Transverse colon (tissue), 4 donors: Measurements from ENCODE around the gene DUSP12. TPM values are rescaled to one million over a fixed set of nuclear protein-coding genes. Genes with fewer than 3 reads are reported as not detected.
A peak's percentile ranks its signal among the peaks of the same experiment; 100 is the strongest.
"Not testable (repeated sequence)": the region's sequence is repeated elsewhere in the genome, so short reads cannot be mapped to it uniquely, and the experiment has no call there.

Source experiments
- DNase-seq: peaks from one replicate; pipeline ENCODE4 v3.0.0-alpha.2; 2019
- H3K27ac ChIP-seq, 4 donors: fragments of 200-600 bp; sonication (generic); 2 replicates each; pipeline ENCODE4 v1.5.1; 2016 to 2018; ENCODE audit warnings: inconsistent platforms in 4 of 4
- H3K27me3 ChIP-seq: fragments of 200-600 bp; sonication (generic); 2 replicates; pipeline ENCODE4 v1.5.1; 2017; ENCODE audit warnings: inconsistent platforms
- H3K36me3 ChIP-seq, 4 donors: fragments of 200-600 bp; sonication (generic); 2 replicates each; pipeline ENCODE4 v1.5.1; 2017 to 2019; ENCODE audit warnings: inconsistent platforms in 4 of 4
- H3K4me1 ChIP-seq, 4 donors: fragments of 200-600 bp; sonication (generic); 2 replicates each; pipeline ENCODE4 v1.5.1; 2017 to 2020; ENCODE audit warnings: inconsistent platforms in 4 of 4
- H3K4me3 ChIP-seq, 4 donors: fragments of 200-600 bp; sonication (generic); 1 replicate in 1 of 4; 2 replicates in 3 of 4; pipeline versions ENCODE4 v1.5.1 to v1.6.1; 2017 to 2019; ENCODE audit warnings: inconsistent platforms in 4 of 4
- H3K9me3 ChIP-seq, 2 donors: fragments of 200-600 bp; sonication (generic); 2 replicates each; pipeline ENCODE4 v1.5.1; 2017 to 2019; ENCODE audit warnings: inconsistent platforms in 2 of 2
- EP300 ChIP-seq: sonication (generic); formaldehyde crosslinking; IDR thresholded peaks from one replicate; pipeline ENCODE4 v1.6.1; 2017; ENCODE audit warnings: antibody characterized with exemption, low read depth
- POLR2A ChIP-seq: fragments of 450-650 bp; IDR thresholded peaks from one replicate; pipeline ENCODE4 v1.6.1; 2016; ENCODE audit warnings: antibody characterized with exemption, mild to moderate bottlenecking, moderate library complexity
- POLR2AphosphoS5 ChIP-seq, 3 donors: sonication (generic); formaldehyde crosslinking; IDR thresholded peaks; one replicate each; pipeline ENCODE4 v1.6.1; 2016; ENCODE audit warnings: antibody characterized with exemption in 3 of 3
- WGBS, 2 donors: methylation state at CpG; one replicate each; pipeline ENCODE4 v1.1.5; 2018; ENCODE audit warnings: low coverage in 1 of 2; 5-methylcytosine and 5-hydroxymethylcytosine counted together
- in situ Hi-C, 4 donors: fragments of 200-750 bp; cut with MboI; loops; one replicate each; pipeline versions ENCODE4 v1.15.0 to v1.15.1; 2017; ENCODE audit warnings: low sequenced_read_pairs in 3 of 4, low pct_ligation_motif_present in 1 of 4, low pct_unique_long_range_greater_than_20kb in 1 of 4
- intact Hi-C: fragments of 100-400 bp; cut with DNase I; formaldehyde crosslinking; loops from one replicate; pipeline ENCODE4 v1.15.1; 2023; ENCODE audit warnings: low total_unique reads
- total RNA-seq, 4 donors: library from RNA; depleted of rRNA; stranded (reverse); fragments of >200 nt; gene quantifications; one replicate each; pipeline ENCODE4 v1.1.0, GENCODE V29; 2016
- TF ChIP-seq, protein P1 (sequence below), 5 experiments: fragments of 200-600 bp in 3 of 5; fragments of 450-650 bp in 2 of 5; sonication (generic) in 3 of 5; IDR thresholded peaks; 1 replicate in 2 of 5; 2 replicates in 3 of 5; pipeline ENCODE4 v1.5.1; 2016 to 2017; ENCODE audit warnings: antibody characterized with exemption in 5 of 5, inconsistent platforms in 3 of 5, mild to moderate bottlenecking in 2 of 5, moderate library complexity in 1 of 5

The DUSP12 gene
- total RNA-seq, 4 donors from 2014 or later = 26.2 to 62.5 (median 28.4) TPM; not detected in 1

- intact Hi-C loops = no loop called here
- Histone ChIP-seq H3K36me3 (no peaks in the 10 kb centered on the region), H3K27me3 (peaks cover 39% of the 10 kb centered on the region), H3K9me3 (no peaks in the 10 kb centered on the region), H3K4me3 (no peak overlapping the region), H3K4me1 (peaks cover 0 to 15% (median 9%) of the 10 kb centered on the region in 4 donors), H3K27ac (no peak overlapping the region)
- in situ Hi-C loops = no loop called here
- no peak for TF ChIP-seq POLR2A
- TF ChIP-seq, protein P1, sequence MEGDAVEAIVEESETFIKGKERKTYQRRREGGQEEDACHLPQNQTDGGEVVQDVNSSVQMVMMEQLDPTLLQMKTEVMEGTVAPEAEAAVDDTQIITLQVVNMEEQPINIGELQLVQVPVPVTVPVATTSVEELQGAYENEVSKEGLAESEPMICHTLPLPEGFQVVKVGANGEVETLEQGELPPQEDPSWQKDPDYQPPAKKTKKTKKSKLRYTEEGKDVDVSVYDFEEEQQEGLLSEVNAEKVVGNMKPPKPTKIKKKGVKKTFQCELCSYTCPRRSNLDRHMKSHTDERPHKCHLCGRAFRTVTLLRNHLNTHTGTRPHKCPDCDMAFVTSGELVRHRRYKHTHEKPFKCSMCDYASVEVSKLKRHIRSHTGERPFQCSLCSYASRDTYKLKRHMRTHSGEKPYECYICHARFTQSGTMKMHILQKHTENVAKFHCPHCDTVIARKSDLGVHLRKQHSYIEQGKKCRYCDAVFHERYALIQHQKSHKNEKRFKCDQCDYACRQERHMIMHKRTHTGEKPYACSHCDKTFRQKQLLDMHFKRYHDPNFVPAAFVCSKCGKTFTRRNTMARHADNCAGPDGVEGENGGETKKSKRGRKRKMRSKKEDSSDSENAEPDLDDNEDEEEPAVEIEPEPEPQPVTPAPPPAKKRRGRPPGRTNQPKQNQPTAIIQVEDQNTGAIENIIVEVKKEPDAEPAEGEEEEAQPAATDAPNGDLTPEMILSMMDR (IDR thresholded peaks at IDR 0.05) = no peak
- TF ChIP-seq EP300 = no peak
- no peak for TF ChIP-seq POLR2AphosphoS5 (IDR thresholded peaks at IDR 0.05)
- no peak for DNase-seq
- 52 to 62% methylated on average over 5 to 8 of the region's 8 CpGs for WGBS, 2 donors
These were observed 27.7 kb upstream of the DUSP12 start for GRCh38 chr1:161721738-161722343.

DNA sequence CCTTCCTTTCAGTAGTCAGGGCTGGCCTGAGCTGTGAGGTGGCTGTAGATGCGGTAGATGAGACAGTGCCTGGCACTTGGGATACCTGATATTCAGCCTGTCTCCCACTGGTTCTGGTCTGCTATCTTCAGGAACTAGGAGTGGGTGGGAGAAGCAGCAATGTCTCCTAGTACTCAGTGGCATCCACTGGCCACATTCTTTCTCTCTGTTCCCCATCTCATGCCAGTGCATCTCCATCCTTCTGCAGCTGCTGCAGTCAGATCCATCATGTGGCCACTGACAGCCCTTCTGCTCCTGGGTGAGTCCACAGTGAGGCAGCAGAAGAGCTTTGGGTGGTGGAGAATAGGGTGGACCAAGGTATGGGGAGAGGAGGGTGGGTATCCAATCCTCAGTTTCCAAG, 27.2 kb upstream of the DUSP12 start:
- peaks cover 39% of the 10 kb centered on the region for H3K27me3 ChIP-seq
- WGBS, 2 donors = 100% methylated on average over 1 of the region's 1 CpG; no CpG with 5 or more reads in 1 of the 2 donors
- intact Hi-C loops = no loop called here

GRCh38 chr1:161723459-161724141, 26.0 kb upstream of the DUSP12 start:
- DNase-seq = no peak
- Histone ChIP-seq H3K9me3 (no peaks in the 10 kb centered on the region), H3K27me3 (peaks cover 47% of the 10 kb centered on the region), H3K4me1 (peaks cover 0 to 22% (median 13%) of the 10 kb centered on the region in 4 donors), H3K4me3 (no peak overlapping the region), H3K36me3 (no peaks in the 10 kb centered on the region), H3K27ac (no peak overlapping the region)
- no peak for TF ChIP-seq POLR2A
- TF ChIP-seq, protein P1 (IDR thresholded peaks at IDR 0.05) = no peak
- TF ChIP-seq POLR2AphosphoS5 (IDR thresholded peaks at IDR 0.05) = no peak
- TF ChIP-seq EP300 = no peak
- in situ Hi-C loops = no loop called here
- intact Hi-C loops = no loop called here
- WGBS, 2 donors = 47 to 85% methylated on average over 2 to 8 of the region's 8 CpGs

More for the DNA sequence above, 27.2 kb upstream of the DUSP12 start:
- Histone ChIP-seq H3K4me3 (no peak overlapping the region), H3K36me3 (no peaks in the 10 kb centered on the region), H3K9me3 (no peaks in the 10 kb centered on the region), H3K27ac (no peak overlapping the region), H3K4me1 (peaks cover 0 to 20% (median 11%) of the 10 kb centered on the region in 4 donors)
- DNase-seq = no peak
- TF ChIP-seq EP300 = no peak
- no peak for TF ChIP-seq POLR2AphosphoS5 (IDR thresholded peaks at IDR 0.05)
- TF ChIP-seq POLR2A = no peak
- TF ChIP-seq, protein P1 (IDR thresholded peaks at IDR 0.05) = no peak
- in situ Hi-C loops = no loop called here

DNA sequence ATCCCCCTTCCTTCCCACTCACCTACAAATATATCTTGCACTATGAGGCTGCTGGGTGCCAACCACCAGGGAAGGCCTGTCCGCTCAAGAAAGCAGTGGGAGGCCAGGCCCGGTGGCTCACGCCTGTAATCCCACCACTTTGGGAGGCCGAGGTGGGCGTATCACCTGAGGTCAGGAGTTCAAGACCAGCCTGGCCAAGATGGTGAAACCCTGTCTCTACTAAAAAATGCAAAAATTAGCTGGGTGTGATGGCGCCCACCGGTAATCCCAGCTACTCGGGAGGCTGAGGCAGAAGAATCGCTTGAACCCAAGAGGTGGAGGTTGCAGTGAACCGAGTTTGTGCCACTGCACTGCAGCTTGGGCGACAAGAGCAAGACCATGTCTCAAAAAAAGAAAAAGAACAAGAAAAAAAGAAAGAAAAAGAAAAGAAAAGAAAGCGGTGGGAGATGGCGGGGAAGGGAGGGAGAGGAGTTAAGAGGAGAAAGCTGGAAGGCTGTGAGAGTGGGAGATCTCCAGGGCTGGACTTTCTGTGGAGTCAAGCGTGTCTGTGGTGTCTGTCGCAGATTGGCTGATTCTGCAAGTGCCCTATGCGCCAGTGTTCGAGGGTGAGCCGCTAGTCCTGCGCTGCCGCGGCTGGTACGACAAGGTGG, 24.2 kb upstream of the DUSP12 start:
- H3K36me3 ChIP-seq, DNase-seq, intact Hi-C loops, H3K9me3 ChIP-seq: not testable (repeated sequence)
- Histone ChIP-seq H3K27ac (peak overlapping the region; percentile 80 to 92 (median 85)), H3K4me3 (peak overlapping the region; percentile 37 to 73 (median 63)), H3K4me1 (peaks cover 0 to 22% (median 13%) of the 10 kb centered on the region in 4 donors), H3K27me3 (peaks cover 50% of the 10 kb centered on the region)
- in situ Hi-C loops = loop anchor here (25.0 kb wide), 4 partner anchors 88 to 663 kb away; partner anchors contain the start of genes FCGR3B (in 3 of the 4) and ARHGAP30 (in 1 of the 4)
- 49 to 50% methylated on average over 7 to 22 of the region's 22 CpGs for WGBS, 2 donors
